Cardiac septum (tissue), 1 donor: Measurements from ENCODE around the gene CCNG1. TPM values are rescaled to one million over a fixed set of nuclear protein-coding genes. Genes with fewer than 3 reads are reported as not detected.
"Not testable (repeated sequence)": the region's sequence is repeated elsewhere in the genome, so short reads cannot be mapped to it uniquely, and the experiment has no call there.

Source experiments
- DNase-seq: peaks from one replicate; pipeline ENCODE4 v3.0.0-alpha.2; 2020; ENCODE audit warnings: low spot score
- intact Hi-C: fragments of 100-400 bp; cut with DNase I; formaldehyde crosslinking; loops from one replicate; pipeline ENCODE4 v1.14.0; 2022
- total RNA-seq: library from RNA; stranded (reverse); fragmentation: NEBNext Ultra II Directional; extraction: Animal tissue kit (Norgen Biotek cat#: 25700); gene quantifications from one replicate; pipeline ENCODE4 v1.2.1, GENCODE V29; 2021
- donor health status: DM: no; HTN: no; CAD: no.

CCNG1 gene
- total RNA-seq, 1 donor from 2014 or later: 62.6 TPM

- intact Hi-C loops: no loop called here
These were observed 435 bp upstream of the CCNG1 start for GRCh38 chr5:163437011-163437308.

GRCh38 chr5:163439092-163439425, 1.7 kb downstream of the CCNG1 start:
- DNase-seq: no peak
- intact Hi-C loops: no loop called here

More at GRCh38 chr5:163437011-163437308, 435 bp upstream of the CCNG1 start:
- no peak for DNase-seq

- intact Hi-C loops: no loop called here
- no peak for DNase-seq
These were observed 3.6 kb downstream of the CCNG1 start for GRCh38 chr5:163440954-163441353.

- no peak for DNase-seq
- intact Hi-C loops: no loop called here
These were observed 7.1 kb downstream of the CCNG1 start for GRCh38 chr5:163444526-163444925.

GRCh38 chr5:163445345-163445744, 8.0 kb downstream of the CCNG1 start:
- no peak for DNase-seq
- intact Hi-C loops: no loop called here

GRCh38 chr5:163447191-163447590, 9.8 kb downstream of the CCNG1 start:
- intact Hi-C loops: no loop called here
- no peak for DNase-seq

- no peak for DNase-seq
- intact Hi-C loops: no loop called here
These were observed 10.5 kb downstream of the CCNG1 start for GRCh38 chr5:163447875-163448274.

- intact Hi-C loops: no loop called here
- DNase-seq: no peak
These were observed 11.1 kb downstream of the CCNG1 start for GRCh38 chr5:163448491-163448890.

- no peak for DNase-seq
- intact Hi-C loops: no loop called here
These were observed 14.1 kb downstream of the CCNG1 start for GRCh38 chr5:163451489-163451888.

- intact Hi-C loops: no loop called here
- DNase-seq: no peak
These were observed 16.3 kb downstream of the CCNG1 start for GRCh38 chr5:163453705-163454104.

- DNase-seq, intact Hi-C loops: not testable (repeated sequence)
These were observed 18.0 kb downstream of the CCNG1 start for GRCh38 chr5:163455406-163455805.

- intact Hi-C loops: no loop called here
- DNase-seq: no peak
These were observed 18.7 kb downstream of the CCNG1 start for GRCh38 chr5:163456029-163456589.

GRCh38 chr5:163456840-163457239, 19.4 kb downstream of the CCNG1 start:
- intact Hi-C loops: no loop called here
- no peak for DNase-seq

- DNase-seq: no peak
- intact Hi-C loops: no loop called here
These were observed 21.5 kb downstream of the CCNG1 start for GRCh38 chr5:163458778-163459385.

GRCh38 chr5:163459462-163459818, 22.0 kb downstream of the CCNG1 start:
- no peak for DNase-seq
- intact Hi-C loops: no loop called here

GRCh38 chr5:163459819-163460561, 22.6 kb downstream of the CCNG1 start, which contains the start of gene NUDCD2:
NUDCD2 (minus strand) TSS chr5:163460102; CDS start chr5:163460050, 52 bp downstream.
- intact Hi-C loops: loop anchor here (2.0 kb wide), 1 partner anchor 45 kb away; the partner anchor contains the start of gene MAT2B

GRCh38 chr5:163460562-163461171, 23.3 kb downstream of the CCNG1 start, which contains the start of gene HMMR:
HMMR (plus strand) TSS chr5:163460632; CDS start chr5:163460693, 61 bp downstream.
- DNase-seq: no peak
- intact Hi-C loops: loop anchor here (2.0 kb wide), 1 partner anchor 44 kb away; the partner anchor contains the start of gene MAT2B

More at GRCh38 chr5:163459819-163460561, 22.6 kb downstream of the CCNG1 start, which contains the start of gene NUDCD2:
- DNase-seq: peak; percentile 96

GRCh38 chr5:163463063-163463435, 25.7 kb downstream of the CCNG1 start:
- intact Hi-C loops: no loop called here
- no peak for DNase-seq

GRCh38 chr5:163467682-163468081, 30.3 kb downstream of the CCNG1 start:
- intact Hi-C loops: no loop called here
- no peak for DNase-seq

- intact Hi-C loops: no loop called here
- no peak for DNase-seq
These were observed 36.3 kb downstream of the CCNG1 start for GRCh38 chr5:163473635-163474243.
